Nephron (organoid): ENCODE results near the gene UBN1.

Experiments used
- H3K27ac Mint-ChIP-seq, 3 experiments: 2 replicates each; pipeline ENCODE4 v1.8.0; 2020; ENCODE audit warnings: mixed read lengths in 3 of 3, mild to moderate bottlenecking in 2 of 3, moderate library complexity in 1 of 3
- H3K27me3 Mint-ChIP-seq: 2 replicates; pipeline ENCODE4 v1.8.0; 2021; ENCODE audit warnings: low read depth, mild to moderate bottlenecking, moderate library complexity, mixed read lengths
- H3K36me3 Mint-ChIP-seq: 2 replicates; pipeline ENCODE4 v1.8.0; 2020; ENCODE audit warnings: low read depth, mixed read lengths
- H3K4me1 Mint-ChIP-seq: 2 replicates; pipeline ENCODE4 v1.8.0; 2020; ENCODE audit warnings: mixed read lengths
- H3K4me3 Mint-ChIP-seq, 3 experiments: 2 replicates each; pipeline ENCODE4 v1.8.0; 2020; ENCODE audit warnings: mild to moderate bottlenecking in 3 of 3, mixed read lengths in 3 of 3, moderate library complexity in 2 of 3
- H3K9me3 Mint-ChIP-seq: 2 replicates; pipeline ENCODE4 v1.8.0; 2020; ENCODE audit warnings: mixed read lengths
- TF ChIP-seq, protein P1 (sequence below), 3 experiments: fragments of 200-600 bp; sonication (generic); IDR thresholded peaks; one replicate each; pipeline ENCODE4 v1.5.0; 2021; ENCODE audit warnings: antibody characterized with exemption in 3 of 3; ENCODE audit not compliant: unreplicated experiment in 3 of 3

UBN1 gene

GRCh38 chr16:4830408-4830807 is 16.9 kb upstream of the UBN1 start:
- H3K36me3 Mint-ChIP-seq, result peaks cover 49% of the 10 kb centered on the region
- TF ChIP-seq, protein P1, sequence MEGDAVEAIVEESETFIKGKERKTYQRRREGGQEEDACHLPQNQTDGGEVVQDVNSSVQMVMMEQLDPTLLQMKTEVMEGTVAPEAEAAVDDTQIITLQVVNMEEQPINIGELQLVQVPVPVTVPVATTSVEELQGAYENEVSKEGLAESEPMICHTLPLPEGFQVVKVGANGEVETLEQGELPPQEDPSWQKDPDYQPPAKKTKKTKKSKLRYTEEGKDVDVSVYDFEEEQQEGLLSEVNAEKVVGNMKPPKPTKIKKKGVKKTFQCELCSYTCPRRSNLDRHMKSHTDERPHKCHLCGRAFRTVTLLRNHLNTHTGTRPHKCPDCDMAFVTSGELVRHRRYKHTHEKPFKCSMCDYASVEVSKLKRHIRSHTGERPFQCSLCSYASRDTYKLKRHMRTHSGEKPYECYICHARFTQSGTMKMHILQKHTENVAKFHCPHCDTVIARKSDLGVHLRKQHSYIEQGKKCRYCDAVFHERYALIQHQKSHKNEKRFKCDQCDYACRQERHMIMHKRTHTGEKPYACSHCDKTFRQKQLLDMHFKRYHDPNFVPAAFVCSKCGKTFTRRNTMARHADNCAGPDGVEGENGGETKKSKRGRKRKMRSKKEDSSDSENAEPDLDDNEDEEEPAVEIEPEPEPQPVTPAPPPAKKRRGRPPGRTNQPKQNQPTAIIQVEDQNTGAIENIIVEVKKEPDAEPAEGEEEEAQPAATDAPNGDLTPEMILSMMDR (IDR thresholded peaks at IDR 0.05; ENCODE audit: unreplicated experiment in 3 of 3), result no peak
- no peaks in the 10 kb centered on the region for H3K4me1 Mint-ChIP-seq
- peak overlapping the region in 1 of 3 experiments; percentile 33 for H3K4me3 Mint-ChIP-seq
- H3K27me3 Mint-ChIP-seq, result no peaks in the 10 kb centered on the region
- no peak overlapping the region for H3K27ac Mint-ChIP-seq
- no peaks in the 10 kb centered on the region for H3K9me3 Mint-ChIP-seq

DNA sequence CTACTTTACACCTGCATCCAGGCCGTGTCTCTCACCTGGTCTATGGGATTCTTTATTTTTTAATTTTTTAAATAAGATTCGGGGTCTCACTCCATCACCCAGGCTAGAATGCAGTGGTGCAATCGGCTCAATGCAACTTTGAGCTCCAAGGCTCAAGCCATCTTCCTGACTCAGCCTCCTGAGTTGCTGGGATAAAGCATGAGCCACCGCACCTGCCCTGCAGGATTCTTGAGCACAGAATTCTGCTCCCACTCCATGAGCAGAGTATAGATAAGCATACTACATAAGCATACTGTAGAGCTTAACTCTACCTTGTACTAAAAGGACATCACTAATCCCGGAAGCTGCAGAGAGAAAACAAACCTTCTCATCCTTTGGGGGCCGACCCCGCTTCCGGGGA is 15.7 kb upstream of the UBN1 start:
- no peaks in the 10 kb centered on the region for H3K9me3 Mint-ChIP-seq
- no peaks in the 10 kb centered on the region for H3K4me1 Mint-ChIP-seq
- TF ChIP-seq, protein P1 (IDR thresholded peaks at IDR 0.05; ENCODE audit: unreplicated experiment in 3 of 3), result no peak
- H3K27ac Mint-ChIP-seq, result no peak overlapping the region
- H3K4me3 Mint-ChIP-seq, result no peak overlapping the region
- H3K36me3 Mint-ChIP-seq, result peaks cover 50% of the 10 kb centered on the region
- no peaks in the 10 kb centered on the region for H3K27me3 Mint-ChIP-seq

DNA sequence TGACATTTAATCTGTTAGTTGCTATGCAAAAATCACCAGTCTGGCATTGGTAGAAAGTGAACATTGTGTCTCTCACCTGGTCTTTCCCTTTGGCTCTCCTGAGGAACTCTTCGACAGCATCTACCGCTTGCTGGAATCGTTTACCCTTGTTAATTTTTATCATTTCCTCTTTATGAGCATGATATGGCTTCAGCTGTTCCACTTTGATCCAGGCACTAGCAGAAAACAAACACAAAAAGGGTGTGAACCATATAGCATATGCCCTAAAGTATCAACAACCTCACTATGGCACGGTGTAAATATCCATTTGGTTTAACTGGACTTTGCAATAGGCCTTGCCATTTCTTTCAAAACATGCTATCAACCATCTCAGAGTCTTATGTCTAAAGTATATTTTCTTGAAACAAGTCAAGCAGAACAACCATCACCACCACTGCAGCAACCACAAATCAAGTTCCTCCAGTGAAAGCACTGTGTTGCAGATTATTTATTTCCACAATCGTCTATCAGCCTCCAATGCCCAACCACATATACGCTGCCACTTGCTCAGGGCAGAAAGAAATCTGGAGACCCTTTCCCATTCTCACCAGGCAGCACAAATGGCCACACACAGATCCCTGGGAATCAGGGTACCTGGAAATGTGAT is 14.5 kb upstream of the UBN1 start:
- Mint-ChIP-seq H3K27me3 (no peaks in the 10 kb centered on the region), H3K36me3 (peaks cover 51% of the 10 kb centered on the region), H3K27ac (no peak overlapping the region), H3K4me1 (no peaks in the 10 kb centered on the region), H3K9me3 (no peaks in the 10 kb centered on the region), H3K4me3 (no peak overlapping the region)
- TF ChIP-seq, protein P1 (IDR thresholded peaks at IDR 0.05; ENCODE audit: unreplicated experiment in 3 of 3), result no peak

- H3K27ac Mint-ChIP-seq, result no peak overlapping the region
- peaks cover 51% of the 10 kb centered on the region for H3K36me3 Mint-ChIP-seq
- no peaks in the 10 kb centered on the region for H3K27me3 Mint-ChIP-seq
- no peak overlapping the region for H3K4me3 Mint-ChIP-seq
- no peaks in the 10 kb centered on the region for H3K4me1 Mint-ChIP-seq
- no peaks in the 10 kb centered on the region for H3K9me3 Mint-ChIP-seq
- TF ChIP-seq, protein P1 (IDR thresholded peaks at IDR 0.05; ENCODE audit: unreplicated experiment in 3 of 3), result no peak
Observed at GRCh38 chr16:4833584-4833983, 13.7 kb upstream of the UBN1 start.

DNA sequence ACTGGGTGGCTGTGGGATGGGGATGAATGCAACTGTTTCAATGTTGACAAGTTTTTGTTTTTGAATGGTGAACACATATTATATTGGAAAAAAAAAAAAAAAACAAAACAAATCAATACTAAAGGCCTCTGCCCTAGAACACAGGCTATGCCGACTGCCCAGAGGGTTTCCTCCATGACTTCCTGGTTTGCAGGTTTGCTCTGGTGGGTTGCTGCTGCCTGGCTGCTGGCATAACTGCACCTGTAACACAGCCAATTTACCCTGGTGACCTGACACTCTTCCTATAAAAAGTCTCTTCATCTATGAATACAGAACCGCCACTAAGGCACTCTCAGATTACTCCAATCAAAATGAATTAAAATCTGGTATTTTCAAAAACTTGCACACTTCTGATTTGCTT is 10.6 kb upstream of the UBN1 start:
- TF ChIP-seq, protein P1 (IDR thresholded peaks at IDR 0.05; ENCODE audit: unreplicated experiment in 3 of 3), result no peak
- Mint-ChIP-seq H3K9me3 (no peaks in the 10 kb centered on the region), H3K36me3 (peaks cover 57% of the 10 kb centered on the region), H3K27me3 (no peaks in the 10 kb centered on the region), H3K4me1 (no peaks in the 10 kb centered on the region), H3K4me3 (no peak overlapping the region), H3K27ac (peak overlapping the region in 1 of 3 experiments; percentile 23)
